ENCODE results near the gene PIM3. TPM values are rescaled to one million over a fixed set of nuclear protein-coding genes. Genes with fewer than 3 reads are reported as not detected.

Gene PIM3
- total RNA-seq, 1 experiment from 2014 or later: 86.3 TPM

GRCh38 chr22:49949914-49950292 is 10.7 kb upstream of the PIM3 start:
- no TSS peak for BruUV-seq (replicated peaks)
- Mint-ChIP-seq H3K36me3 (ENCODE audit: insufficient read depth, unreplicated experiment) (peaks cover 65% of the 10 kb centered on the region), H3K27me3 (ENCODE audit: unreplicated experiment) (no peaks in the 10 kb centered on the region), H3K9me3 (ENCODE audit: low read depth, unreplicated experiment) (no peaks in the 10 kb centered on the region), H3K27ac (ENCODE audit: unreplicated experiment) (peak overlapping the region; percentile 93), H3K4me1 (ENCODE audit: low read depth, unreplicated experiment) (peaks cover 17% of the 10 kb centered on the region), H3K4me3 (ENCODE audit: low read depth, unreplicated experiment) (peak overlapping the region; percentile 76)
- CTCF ChIA-PET: interaction anchor here (0.7 to 3.7 kb wide), 3 partner anchors 14 to 19 kb away, joined by 3 to 30 read pairs (median 6); no protein-coding TSS in a partner anchor
- intact Hi-C loops (cut with micrococcal nuclease; ENCODE audit: unreplicated experiment): loop anchor here (2.0 kb wide), 1 partner anchor 13 kb away; no protein-coding TSS in a partner anchor
- no peak for DNase-seq
- TF ChIP-seq, protein P1, sequence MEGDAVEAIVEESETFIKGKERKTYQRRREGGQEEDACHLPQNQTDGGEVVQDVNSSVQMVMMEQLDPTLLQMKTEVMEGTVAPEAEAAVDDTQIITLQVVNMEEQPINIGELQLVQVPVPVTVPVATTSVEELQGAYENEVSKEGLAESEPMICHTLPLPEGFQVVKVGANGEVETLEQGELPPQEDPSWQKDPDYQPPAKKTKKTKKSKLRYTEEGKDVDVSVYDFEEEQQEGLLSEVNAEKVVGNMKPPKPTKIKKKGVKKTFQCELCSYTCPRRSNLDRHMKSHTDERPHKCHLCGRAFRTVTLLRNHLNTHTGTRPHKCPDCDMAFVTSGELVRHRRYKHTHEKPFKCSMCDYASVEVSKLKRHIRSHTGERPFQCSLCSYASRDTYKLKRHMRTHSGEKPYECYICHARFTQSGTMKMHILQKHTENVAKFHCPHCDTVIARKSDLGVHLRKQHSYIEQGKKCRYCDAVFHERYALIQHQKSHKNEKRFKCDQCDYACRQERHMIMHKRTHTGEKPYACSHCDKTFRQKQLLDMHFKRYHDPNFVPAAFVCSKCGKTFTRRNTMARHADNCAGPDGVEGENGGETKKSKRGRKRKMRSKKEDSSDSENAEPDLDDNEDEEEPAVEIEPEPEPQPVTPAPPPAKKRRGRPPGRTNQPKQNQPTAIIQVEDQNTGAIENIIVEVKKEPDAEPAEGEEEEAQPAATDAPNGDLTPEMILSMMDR (IDR thresholded peaks at IDR 0.05; ENCODE audit: unreplicated experiment): no peak

- TF ChIP-seq, protein P1 (IDR thresholded peaks at IDR 0.05; ENCODE audit: unreplicated experiment): no peak
- intact Hi-C loops (cut with micrococcal nuclease; ENCODE audit: unreplicated experiment): no loop called here
- peak; percentile 40 for DNase-seq
- Mint-ChIP-seq H3K27ac (ENCODE audit: unreplicated experiment) (peak overlapping the region; percentile 93), H3K9me3 (ENCODE audit: low read depth, unreplicated experiment) (no peaks in the 10 kb centered on the region), H3K36me3 (ENCODE audit: insufficient read depth, unreplicated experiment) (peaks cover 62% of the 10 kb centered on the region), H3K4me3 (ENCODE audit: low read depth, unreplicated experiment) (peak overlapping the region; percentile 58), H3K27me3 (ENCODE audit: unreplicated experiment) (no peaks in the 10 kb centered on the region), H3K4me1 (ENCODE audit: low read depth, unreplicated experiment) (peaks cover 13% of the 10 kb centered on the region)
- CTCF ChIA-PET: interaction anchor here (0.7 to 3.7 kb wide), 7 partner anchors 12 to 80 kb away, joined by 3 to 30 read pairs (median 5); no protein-coding TSS in a partner anchor
- no TSS peak for BruUV-seq (replicated peaks)
These were observed 10.1 kb upstream of the PIM3 start for GRCh38 chr22:49950396-49950994.

DNA sequence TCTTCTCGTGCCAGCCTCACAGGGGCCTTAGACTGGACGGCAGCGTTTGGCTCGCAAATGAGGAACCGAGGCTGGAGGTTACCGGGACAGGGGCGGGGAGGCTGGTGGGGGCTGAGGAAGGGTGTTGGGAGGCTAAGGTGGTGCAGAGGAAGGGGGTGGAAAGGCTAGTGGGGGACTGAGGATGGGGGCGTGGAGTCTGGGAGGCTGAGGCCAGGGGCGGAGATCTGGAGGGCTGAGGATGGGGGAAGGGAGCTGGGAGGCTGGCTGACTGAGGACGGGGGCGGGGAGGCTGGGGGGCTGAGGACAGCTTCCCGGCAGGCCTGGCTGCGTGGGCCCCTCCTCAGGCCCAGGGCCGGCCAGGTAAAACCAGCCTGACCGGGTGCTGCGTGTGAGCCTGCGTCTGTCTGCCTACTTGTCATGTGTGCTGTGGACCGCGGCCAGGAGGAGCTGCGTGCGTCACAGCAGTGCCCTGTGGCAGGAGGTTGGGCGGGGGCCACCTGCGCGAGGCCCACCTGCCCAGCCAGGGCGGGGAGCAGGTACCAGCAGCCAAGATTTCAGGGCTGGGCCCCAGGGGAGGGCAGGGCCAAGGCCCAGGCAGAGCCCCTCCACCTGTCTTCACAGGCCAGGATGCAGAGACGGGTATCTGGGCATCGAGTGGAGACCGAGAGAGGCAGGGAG is 9.4 kb upstream of the PIM3 start:
- TF ChIP-seq, protein P1 (IDR thresholded peaks at IDR 0.05; ENCODE audit: unreplicated experiment): no peak
- Mint-ChIP-seq H3K27me3 (ENCODE audit: unreplicated experiment) (no peaks in the 10 kb centered on the region), H3K27ac (ENCODE audit: unreplicated experiment) (peak overlapping the region; percentile 93), H3K4me1 (ENCODE audit: low read depth, unreplicated experiment) (peaks cover 9% of the 10 kb centered on the region), H3K36me3 (ENCODE audit: insufficient read depth, unreplicated experiment) (peaks cover 59% of the 10 kb centered on the region), H3K9me3 (ENCODE audit: low read depth, unreplicated experiment) (no peaks in the 10 kb centered on the region), H3K4me3 (ENCODE audit: low read depth, unreplicated experiment) (peak overlapping the region; percentile 58)
- intact Hi-C loops (cut with micrococcal nuclease; ENCODE audit: unreplicated experiment): no loop called here
- DNase-seq: peak; percentile 98
- CTCF ChIA-PET: interaction anchor here (0.6 to 3.7 kb wide), 9 partner anchors 11 to 79 kb away, joined by 3 to 30 read pairs (median 4); no protein-coding TSS in a partner anchor
- BruUV-seq (replicated peaks): no TSS peak

GRCh38 chr22:49951678-49951985 is 8.9 kb upstream of the PIM3 start:
- Mint-ChIP-seq H3K27me3 (ENCODE audit: unreplicated experiment) (no peaks in the 10 kb centered on the region), H3K4me1 (ENCODE audit: low read depth, unreplicated experiment) (peaks cover 9% of the 10 kb centered on the region), H3K4me3 (ENCODE audit: low read depth, unreplicated experiment) (peak overlapping the region; percentile 58), H3K27ac (ENCODE audit: unreplicated experiment) (peak overlapping the region; percentile 93), H3K9me3 (ENCODE audit: low read depth, unreplicated experiment) (no peaks in the 10 kb centered on the region), H3K36me3 (ENCODE audit: insufficient read depth, unreplicated experiment) (peaks cover 62% of the 10 kb centered on the region)
- TF ChIP-seq, protein P1 (IDR thresholded peaks at IDR 0.05; ENCODE audit: unreplicated experiment): no peak
- CTCF ChIA-PET: interaction anchor here (0.6 to 3.7 kb wide), 9 partner anchors 10 to 78 kb away, joined by 3 to 30 read pairs (median 4); no protein-coding TSS in a partner anchor
- TSS peak; percentile 91 for BruUV-seq (replicated peaks)
- peak; percentile 47 for DNase-seq
- intact Hi-C loops (cut with micrococcal nuclease; ENCODE audit: unreplicated experiment): no loop called here

Measured in Calu3 (cell line).